K562 (cell line): ENCODE results near the gene KIF5A. TPM values are rescaled to one million over a fixed set of nuclear protein-coding genes. Genes with fewer than 3 reads are reported as not detected.

Source experiments
- CREB5 ChIP-seq: fragments of 250-450 bp; sonication (Bioruptor Pico); IDR thresholded peaks from 2 replicates; pipeline ENCODE4 v1.5.0; 2020; ENCODE audit warnings: mild to moderate bottlenecking
- ELK1 ChIP-seq: sonication (generic); formaldehyde crosslinking; IDR thresholded peaks from 2 replicates; pipeline ENCODE4 v1.8.1; 2022; ENCODE audit warnings: missing genetic modification reagents
- HMGN3 ChIP-seq: IDR thresholded peaks from 2 replicates; pipeline ENCODE4 v1.6.1; 2011; ENCODE audit warnings: borderline replicate concordance, low read depth, mild to moderate bottlenecking, mixed read lengths, low read length; ENCODE audit not compliant: insufficient read length; ENCODE audit errors: extremely low read depth
- KAT7 ChIP-seq: sonication (generic); formaldehyde crosslinking; IDR thresholded peaks from 2 replicates; pipeline ENCODE4 v1.8.0; 2022; ENCODE audit warnings: missing genetic modification reagents, mild to moderate bottlenecking, borderline replicate concordance
- POLR2A ChIP-seq: fragments of 450-650 bp; conservative IDR thresholded peaks from 2 replicates; pipeline ENCODE4 v1.6.1; 2016
- RREB1 ChIP-seq: fragments of 250-450 bp; sonication (Bioruptor Pico); IDR thresholded peaks from 2 replicates; pipeline ENCODE4 v1.4.0; 2020
- TSHZ1 ChIP-seq: fragments of 250-450 bp; sonication (Bioruptor Pico); IDR thresholded peaks from 2 replicates; pipeline ENCODE4 v1.4.0; 2020; ENCODE audit warnings: mild to moderate bottlenecking, moderate library complexity
- ZBTB1 ChIP-seq: sonication (generic); formaldehyde crosslinking; IDR thresholded peaks from 2 replicates; pipeline ENCODE4 v1.8.1; 2023; ENCODE audit warnings: missing genetic modification reagents, low read depth, mild to moderate bottlenecking, borderline replicate concordance
- ZFX ChIP-seq: sonication (generic); formaldehyde crosslinking; IDR thresholded peaks from 2 replicates; pipeline ENCODE4 v1.8.0; 2022; ENCODE audit warnings: mild to moderate bottlenecking, missing genetic modification reagents, moderate library complexity
- ZNF551 ChIP-seq: fragments of 250-450 bp; sonication (Bioruptor Pico); IDR thresholded peaks from 2 replicates; pipeline ENCODE4 v1.5.0; 2021; ENCODE audit warnings: mild to moderate bottlenecking, moderate library complexity
- polyA plus RNA-seq, 8 experiments: library from polyadenylated mRNA; depleted of rRNA in 4 of 8; stranded (reverse) in 5 of 8; unstranded in 3 of 8; fragments of >200 nt; fragmentation: Nextera tagmentation in 2 of 8; fragmentation: Illumina TruSeq in 1 of 8; extraction: Ambion mirVana in 2 of 8; extraction: Trizol in 1 of 8; gene quantifications; 2 replicates each; pipeline versions ENCODE4 v1.2.1 to v1.2.3, GENCODE V29; 2011 to 2014; ENCODE audit warnings: inconsistent platforms in 1 of 8, missing spikeins in 1 of 8
- total RNA-seq, 7 experiments: library from RNA; depleted of rRNA in 6 of 7; stranded (reverse); fragments of >200 nt in 6 of 7; fragmentation: Illumina TruSeq in 2 of 7; extraction: Trizol in 2 of 7; gene quantifications; 2 replicates each; pipeline versions ENCODE4 v1.2.1 to v1.2.3, GENCODE V29; 2011 to 2021; ENCODE audit warnings: low replicate concordance in 1 of 7

The KIF5A gene
- total and polyA plus RNA-seq, 9 of the 15 experiments (the other 6 are each of a cell fraction or from before 2014, with no cell fraction given) = 3.4 to 17.7 (median 8.0) TPM

GRCh38 chr12:57519796-57520052 lies 30.1 kb upstream of the KIF5A start (continued):
- TF ChIP-seq TSHZ1 (CRISPR knock-in tag) (no peak), ELK1 (CRISPR knock-in tag) (no peak), HMGN3 (peak; percentile 46), ZBTB1 (CRISPR knock-in tag) (no peak; the same call in 1 of the 2 replicates), CREB5 (CRISPR knock-in tag) (0 out of 2 replicates have a peak, but pooled peaks have one; percentile 11), KAT7 (CRISPR knock-in tag) (peak; percentile 80; the same call in 1 of the 2 replicates), ZFX (CRISPR knock-in tag) (no peak), POLR2A (no peak), RREB1 (CRISPR knock-in tag) (no peak), ZNF551 (CRISPR knock-in tag) (no peak)
